ENCODE results near the gene SUPT3H. TPM values are rescaled to one million over a fixed set of nuclear protein-coding genes. Genes with fewer than 3 reads are reported as not detected.

SUPT3H gene
- total RNA-seq, 1 donor from 2014 or later = 13.3 TPM

DNA sequence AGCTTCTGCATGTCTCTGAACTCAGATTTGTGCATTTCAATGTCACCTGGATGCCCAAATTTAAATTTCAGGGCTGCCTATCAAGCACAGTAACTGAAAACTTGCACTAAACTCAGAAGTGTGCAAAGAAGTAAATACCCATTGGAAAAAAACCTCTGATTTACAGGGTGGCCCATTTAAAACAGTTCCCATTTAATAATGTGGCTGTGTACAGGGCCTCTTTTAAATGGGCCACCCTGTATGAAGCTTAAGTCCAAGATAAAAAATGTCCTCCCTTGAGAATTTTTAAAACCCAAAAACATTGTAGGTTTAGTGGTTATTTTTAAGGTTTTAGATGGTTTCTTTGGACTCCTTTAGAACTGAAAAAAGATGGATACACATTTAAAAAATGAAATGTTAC, 251.7 kb downstream of the SUPT3H start:
- Mint-ChIP-seq H3K27ac (ENCODE audit: unreplicated experiment) (no peak overlapping the region), H3K4me1 (ENCODE audit: low read depth) (peaks cover 2% of the 10 kb centered on the region), H3K36me3 (ENCODE audit: low read depth) (no peaks in the 10 kb centered on the region), H3K27me3 (ENCODE audit: low read depth) (no peaks in the 10 kb centered on the region), H3K4me3 (ENCODE audit: unreplicated experiment) (no peak overlapping the region), H3K9me3 (ENCODE audit: low read depth) (no peaks in the 10 kb centered on the region)
- DNase-seq (ENCODE audit: low spot score) = no peak
- TF ChIP-seq, protein P1, sequence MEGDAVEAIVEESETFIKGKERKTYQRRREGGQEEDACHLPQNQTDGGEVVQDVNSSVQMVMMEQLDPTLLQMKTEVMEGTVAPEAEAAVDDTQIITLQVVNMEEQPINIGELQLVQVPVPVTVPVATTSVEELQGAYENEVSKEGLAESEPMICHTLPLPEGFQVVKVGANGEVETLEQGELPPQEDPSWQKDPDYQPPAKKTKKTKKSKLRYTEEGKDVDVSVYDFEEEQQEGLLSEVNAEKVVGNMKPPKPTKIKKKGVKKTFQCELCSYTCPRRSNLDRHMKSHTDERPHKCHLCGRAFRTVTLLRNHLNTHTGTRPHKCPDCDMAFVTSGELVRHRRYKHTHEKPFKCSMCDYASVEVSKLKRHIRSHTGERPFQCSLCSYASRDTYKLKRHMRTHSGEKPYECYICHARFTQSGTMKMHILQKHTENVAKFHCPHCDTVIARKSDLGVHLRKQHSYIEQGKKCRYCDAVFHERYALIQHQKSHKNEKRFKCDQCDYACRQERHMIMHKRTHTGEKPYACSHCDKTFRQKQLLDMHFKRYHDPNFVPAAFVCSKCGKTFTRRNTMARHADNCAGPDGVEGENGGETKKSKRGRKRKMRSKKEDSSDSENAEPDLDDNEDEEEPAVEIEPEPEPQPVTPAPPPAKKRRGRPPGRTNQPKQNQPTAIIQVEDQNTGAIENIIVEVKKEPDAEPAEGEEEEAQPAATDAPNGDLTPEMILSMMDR (IDR thresholded peaks at IDR 0.05) = no peak

DNA sequence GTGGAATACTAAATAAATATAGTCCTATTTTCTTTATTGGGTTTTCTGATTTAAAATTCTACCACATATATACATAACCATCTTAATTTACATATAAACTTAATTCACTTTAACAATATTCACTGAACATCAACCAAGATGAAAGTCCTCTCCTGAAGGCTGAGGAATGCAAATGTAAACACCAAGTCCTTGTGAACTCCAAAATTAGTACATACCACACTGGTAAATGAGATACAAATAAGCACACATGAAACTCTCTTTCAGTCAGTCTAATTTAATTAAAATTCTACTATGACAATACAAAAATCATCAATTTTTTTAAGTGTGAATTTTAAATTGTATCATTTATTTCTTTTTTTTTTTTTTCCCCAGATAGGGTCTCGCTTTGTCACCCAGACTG, 254.7 kb downstream of the SUPT3H start:
- Mint-ChIP-seq H3K4me1 (ENCODE audit: low read depth) (peaks cover 7% of the 10 kb centered on the region), H3K27ac (ENCODE audit: unreplicated experiment) (no peak overlapping the region), H3K27me3 (ENCODE audit: low read depth) (no peaks in the 10 kb centered on the region), H3K4me3 (ENCODE audit: unreplicated experiment) (no peak overlapping the region), H3K9me3 (ENCODE audit: low read depth) (no peaks in the 10 kb centered on the region), H3K36me3 (ENCODE audit: low read depth) (no peaks in the 10 kb centered on the region)
- DNase-seq (ENCODE audit: low spot score) = no peak
- TF ChIP-seq, protein P1 (IDR thresholded peaks at IDR 0.05) = no peak

GRCh38 chr6:45118754-45119153, 259.0 kb downstream of the SUPT3H start:
- TF ChIP-seq, protein P1 (IDR thresholded peaks at IDR 0.05) = no peak
- Mint-ChIP-seq H3K4me3 (ENCODE audit: unreplicated experiment) (no peak overlapping the region), H3K36me3 (ENCODE audit: low read depth) (no peaks in the 10 kb centered on the region), H3K27me3 (ENCODE audit: low read depth) (no peaks in the 10 kb centered on the region), H3K4me1 (ENCODE audit: low read depth) (peaks cover 24% of the 10 kb centered on the region), H3K9me3 (ENCODE audit: low read depth) (no peaks in the 10 kb centered on the region), H3K27ac (ENCODE audit: unreplicated experiment) (no peak overlapping the region)
- DNase-seq (ENCODE audit: low spot score) = no peak

DNA sequence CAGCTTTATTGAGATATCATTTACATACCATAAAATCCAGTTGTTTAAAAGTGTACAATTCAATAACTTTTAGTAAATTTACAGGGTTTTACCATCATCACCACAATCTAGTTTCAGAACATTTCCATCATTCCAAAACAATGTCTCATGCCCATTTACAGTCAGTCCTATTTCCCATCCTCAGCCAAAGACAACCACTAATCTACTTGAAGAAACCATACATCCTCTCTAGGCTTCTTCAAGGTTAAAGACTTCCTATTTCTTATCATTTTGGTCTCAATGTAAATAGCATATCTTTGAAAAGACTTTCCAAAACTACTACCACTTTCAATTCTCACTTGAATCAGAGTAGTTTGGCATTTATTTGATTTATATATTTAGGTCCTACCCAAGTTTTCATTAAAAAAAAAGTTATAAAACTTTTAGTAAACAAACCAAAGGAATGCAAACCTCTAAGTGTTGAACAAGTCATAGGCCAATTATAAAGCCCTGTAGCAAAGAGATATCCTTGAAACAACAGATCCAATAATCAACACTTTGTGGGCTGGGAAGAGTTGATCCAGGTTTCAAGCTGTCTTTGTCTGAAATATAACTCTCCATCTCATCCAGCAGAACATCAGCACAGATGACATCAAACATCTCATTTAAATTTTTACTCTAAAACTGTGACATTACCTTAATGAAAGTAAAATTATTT, 260.9 kb downstream of the SUPT3H start:
- Mint-ChIP-seq H3K36me3 (ENCODE audit: low read depth) (no peaks in the 10 kb centered on the region), H3K27me3 (ENCODE audit: low read depth) (no peaks in the 10 kb centered on the region), H3K4me3 (ENCODE audit: unreplicated experiment) (no peak overlapping the region), H3K9me3 (ENCODE audit: low read depth) (no peaks in the 10 kb centered on the region), H3K4me1 (ENCODE audit: low read depth) (peaks cover 24% of the 10 kb centered on the region), H3K27ac (ENCODE audit: unreplicated experiment) (peak overlapping the region; percentile 9)
- DNase-seq (ENCODE audit: low spot score) = no peak
- TF ChIP-seq, protein P1 (IDR thresholded peaks at IDR 0.05) = no peak

DNA sequence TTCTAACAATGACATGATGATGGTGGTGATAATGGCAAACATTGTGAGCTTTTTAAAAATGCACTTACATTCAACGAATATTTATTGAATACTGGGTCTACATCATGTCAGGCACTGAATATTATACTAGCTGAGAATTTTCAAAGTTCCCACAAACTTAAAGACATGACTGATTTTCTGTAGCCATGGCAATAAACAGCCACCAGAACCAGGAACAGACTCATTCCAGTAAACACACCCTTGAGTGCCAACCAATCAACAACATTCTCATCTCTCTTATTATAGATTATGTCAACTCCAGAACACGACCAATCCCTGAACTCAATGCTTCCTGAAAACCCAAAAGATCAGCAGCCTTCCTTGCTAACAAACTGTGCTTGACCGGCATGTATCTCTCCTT, 262.0 kb downstream of the SUPT3H start:
- TF ChIP-seq, protein P1 (IDR thresholded peaks at IDR 0.05) = no peak
- Mint-ChIP-seq H3K27ac (ENCODE audit: unreplicated experiment) (no peak overlapping the region), H3K9me3 (ENCODE audit: low read depth) (no peaks in the 10 kb centered on the region), H3K4me1 (ENCODE audit: low read depth) (peaks cover 24% of the 10 kb centered on the region), H3K36me3 (ENCODE audit: low read depth) (no peaks in the 10 kb centered on the region), H3K4me3 (ENCODE audit: unreplicated experiment) (no peak overlapping the region), H3K27me3 (ENCODE audit: low read depth) (no peaks in the 10 kb centered on the region)
- DNase-seq (ENCODE audit: low spot score) = no peak

Data from chondrocyte (in vitro differentiated cells).